AG04450 (cell line): Measurements from ENCODE around the gene COL10A1. TPM values are rescaled to one million over a fixed set of nuclear protein-coding genes. Genes with fewer than 3 reads are reported as not detected.
"Not testable (repeated sequence)": the region's sequence is repeated elsewhere in the genome, so short reads cannot be mapped to it uniquely, and the experiment has no call there.

Source experiments
- CTCF ChIA-PET: fragments of 300-600, 350-600 bp; formaldehyde crosslinking; extraction: SDS; loops from one replicate; lab custom pipeline; 2022; ENCODE audit warnings: antibody characterized with exemption, inconsistent platforms; lab: Charles Lee
- POLR2A ChIA-PET: fragments of 350-600 bp; formaldehyde crosslinking; extraction: SDS; loops from one replicate; lab custom pipeline; 2021; ENCODE audit warnings: antibody characterized with exemption, inconsistent platforms; lab: Yijun Ruan, JAX
- DNase-seq: peaks from one replicate; pipeline ENCODE4 v3.0.0-alpha.2; 2011; ENCODE audit warnings: low read depth, low spot score
- H3K27ac ChIP-seq: one replicate; pipeline ENCODE4 v1.5.1; 2012; ENCODE audit warnings: low read depth, low read length, control low read depth
- H3K27me3 ChIP-seq: one replicate; pipeline ENCODE4 v1.6.0; 2012; ENCODE audit warnings: low read length; ENCODE audit not compliant: control insufficient read depth, insufficient read depth
- H3K4me3 ChIP-seq: 2 replicates; pipeline ENCODE4 v1.5.1; 2011; ENCODE audit warnings: mild to moderate bottlenecking, low read depth, low read length, control low read depth
- H3K9me3 ChIP-seq: 2 replicates; pipeline ENCODE4 v1.5.1; 2012; ENCODE audit warnings: low read length; ENCODE audit not compliant: control insufficient read depth, insufficient read depth
- polyA plus RNA-seq: library from polyadenylated mRNA; depleted of rRNA; stranded (reverse); fragments of >200 nt; gene quantifications from 2 replicates; pipeline ENCODE4 v1.2.3, GENCODE V29; 2011
- TF ChIP-seq, protein P1 (sequence below): IDR thresholded peaks from 2 replicates; pipeline ENCODE4 v1.5.1; 2011; ENCODE audit warnings: low read depth, low read length, control low read depth, inconsistent platforms

The COL10A1 gene
- polyA plus RNA-seq, 1 experiment = 0.10 TPM

DNA sequence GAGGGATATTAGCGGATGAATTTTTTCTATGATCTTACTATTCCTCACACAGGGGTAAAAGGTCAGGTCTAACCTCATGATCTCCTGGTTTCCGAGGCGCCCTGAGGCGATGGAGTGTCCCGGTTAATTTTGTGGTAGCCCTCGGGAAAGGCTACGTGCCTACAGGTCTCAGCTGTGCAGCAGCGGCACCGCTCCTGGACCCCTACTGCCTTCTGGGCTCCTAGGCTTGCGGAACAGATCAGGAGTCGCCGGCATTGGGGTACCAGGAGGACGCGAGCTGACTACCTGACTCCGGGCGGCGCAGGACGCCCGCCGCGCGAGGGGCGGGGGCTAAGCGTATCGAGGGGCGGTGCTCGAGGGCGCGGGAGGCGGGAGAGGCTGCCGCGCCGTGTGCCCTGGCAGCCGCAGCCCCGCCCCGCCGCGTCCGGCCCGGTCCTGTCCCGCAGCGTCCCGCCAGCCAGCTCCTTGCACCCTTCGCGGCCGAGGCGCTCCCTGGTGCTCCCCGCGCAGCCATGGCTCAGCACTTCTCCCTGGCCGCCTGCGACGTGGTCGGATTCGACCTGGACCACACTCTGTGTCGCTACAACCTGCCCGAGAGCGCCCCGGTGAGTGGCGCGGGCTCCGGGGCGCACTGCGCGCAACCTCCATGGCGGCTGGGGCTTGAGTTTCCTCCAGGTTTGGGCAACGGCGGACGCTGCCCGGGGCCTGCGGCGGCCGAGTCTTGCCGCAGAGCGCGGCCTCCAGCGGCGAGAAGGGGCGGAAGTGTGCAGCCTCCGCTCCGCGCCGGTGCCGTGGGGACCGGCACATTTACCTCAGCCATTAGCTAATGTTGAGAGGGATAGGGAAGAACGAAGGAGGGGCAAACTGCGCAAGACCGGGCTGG is 25.3 kb downstream of the COL10A1 start, which contains the start of gene NT5DC1:
Gene NT5DC1 (plus strand): TSS at position 435 of the 883 bp plus-strand sequence. CDS start 78 bp downstream, at position 513.
- Histone ChIP-seq H3K27me3 (no peaks in the 10 kb centered on the region), H3K27ac (peak within 1 kb of the TSS; percentile 65), H3K4me3 (peak within 1 kb of the TSS; percentile 89), H3K9me3 (peaks cover 6% of the 10 kb centered on the region)
- TF ChIP-seq, protein P1, sequence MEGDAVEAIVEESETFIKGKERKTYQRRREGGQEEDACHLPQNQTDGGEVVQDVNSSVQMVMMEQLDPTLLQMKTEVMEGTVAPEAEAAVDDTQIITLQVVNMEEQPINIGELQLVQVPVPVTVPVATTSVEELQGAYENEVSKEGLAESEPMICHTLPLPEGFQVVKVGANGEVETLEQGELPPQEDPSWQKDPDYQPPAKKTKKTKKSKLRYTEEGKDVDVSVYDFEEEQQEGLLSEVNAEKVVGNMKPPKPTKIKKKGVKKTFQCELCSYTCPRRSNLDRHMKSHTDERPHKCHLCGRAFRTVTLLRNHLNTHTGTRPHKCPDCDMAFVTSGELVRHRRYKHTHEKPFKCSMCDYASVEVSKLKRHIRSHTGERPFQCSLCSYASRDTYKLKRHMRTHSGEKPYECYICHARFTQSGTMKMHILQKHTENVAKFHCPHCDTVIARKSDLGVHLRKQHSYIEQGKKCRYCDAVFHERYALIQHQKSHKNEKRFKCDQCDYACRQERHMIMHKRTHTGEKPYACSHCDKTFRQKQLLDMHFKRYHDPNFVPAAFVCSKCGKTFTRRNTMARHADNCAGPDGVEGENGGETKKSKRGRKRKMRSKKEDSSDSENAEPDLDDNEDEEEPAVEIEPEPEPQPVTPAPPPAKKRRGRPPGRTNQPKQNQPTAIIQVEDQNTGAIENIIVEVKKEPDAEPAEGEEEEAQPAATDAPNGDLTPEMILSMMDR = peak; percentile 31
- ChIA-PET POLR2A (interaction anchor here (0.6 to 1.7 kb wide), 2 partner anchors 38 to 88 kb away, joined by 3 to 8 read pairs; no protein-coding TSS in a partner anchor), CTCF (interaction anchor here (0.6 to 3.6 kb wide), 9 partner anchors 9 to 204 kb away, joined by 3 to 34 read pairs (median 6); partner anchors contain the start of gene FRK)
- no peak for DNase-seq

DNA sequence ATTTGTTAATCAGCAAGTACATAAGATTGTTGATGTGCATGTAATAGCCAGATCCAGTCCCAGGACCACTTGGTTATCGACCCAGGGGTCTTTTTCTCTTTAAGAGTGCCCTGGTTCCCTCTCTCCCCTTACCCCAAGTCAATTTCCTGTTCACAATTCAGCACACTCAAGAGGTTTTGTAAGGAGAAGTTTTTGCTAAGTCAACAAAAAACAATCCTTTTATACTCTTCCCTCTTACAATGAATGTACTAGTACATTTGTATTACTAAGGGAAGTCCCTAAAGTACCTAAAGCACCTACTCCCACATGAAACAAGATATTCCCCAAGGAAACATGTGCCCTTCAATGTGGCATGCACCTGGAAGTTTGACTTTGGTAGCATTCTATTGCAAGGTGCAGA is 26.9 kb downstream of the COL10A1 start:
- DNase-seq = no peak
- TF ChIP-seq, protein P1 = no peak
- Histone ChIP-seq H3K9me3 (peaks cover 7% of the 10 kb centered on the region), H3K4me3 (no peak overlapping the region), H3K27me3 (no peaks in the 10 kb centered on the region), H3K27ac (no peak overlapping the region)
- POLR2A ChIA-PET = no interaction called here
- CTCF ChIA-PET = interaction anchor here (1.5 to 5.0 kb wide), 2 partner anchors 39 to 89 kb away, joined by 3 to 160 read pairs; partner anchors contain the start of gene FRK

DNA sequence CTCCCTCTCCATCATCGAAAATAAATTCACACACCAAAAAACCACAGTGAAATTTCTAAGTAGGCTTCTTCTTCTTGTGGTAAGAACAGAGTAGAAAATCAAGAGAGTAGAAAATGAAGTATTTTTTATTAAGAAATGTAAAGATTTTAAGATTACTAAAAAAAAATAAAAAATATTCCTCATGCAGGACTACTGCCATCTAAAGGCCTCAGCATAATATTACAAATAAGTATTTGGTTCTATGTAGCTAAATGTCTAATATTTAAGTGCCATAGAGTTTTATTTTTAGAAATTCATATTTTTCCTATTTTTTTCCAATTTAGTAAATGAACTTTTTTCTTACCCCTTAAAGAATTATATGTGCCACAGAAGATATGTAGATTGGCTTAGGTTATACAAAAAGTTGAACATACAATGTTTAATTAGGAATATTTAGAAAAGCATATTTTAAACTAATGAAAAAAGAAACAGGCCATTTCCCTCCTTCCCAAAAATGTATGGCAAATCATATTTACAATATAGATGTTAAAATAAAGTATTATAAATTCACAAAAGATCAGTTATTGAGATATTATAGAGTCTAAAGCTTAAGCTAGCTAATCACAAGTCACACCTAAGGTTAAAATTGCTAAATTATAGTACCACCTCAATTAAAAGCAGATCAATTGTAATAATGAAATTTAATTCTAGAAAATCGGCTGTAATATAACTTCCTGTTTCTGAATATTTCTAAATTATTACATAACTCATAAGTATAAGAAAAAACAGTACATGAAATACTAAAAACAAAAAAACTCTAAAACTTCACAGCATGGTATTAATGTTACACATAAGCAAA is 28.7 kb downstream of the COL10A1 start:
- Histone ChIP-seq H3K27ac (no peak overlapping the region), H3K27me3 (no peaks in the 10 kb centered on the region), H3K4me3 (no peak overlapping the region), H3K9me3 (peaks cover 7% of the 10 kb centered on the region)
- TF ChIP-seq, protein P1 = peak; percentile 66
- CTCF ChIA-PET = interaction anchor here (0.6 to 5.0 kb wide), 12 partner anchors 9 to 201 kb away, joined by 3 to 160 read pairs (median 6); partner anchors contain the start of gene FRK
- POLR2A ChIA-PET = interaction anchor here (1.2 kb wide), 1 partner anchor 89 kb away, joined by 3 read pairs; no protein-coding TSS in a partner anchor
- no peak for DNase-seq

DNA sequence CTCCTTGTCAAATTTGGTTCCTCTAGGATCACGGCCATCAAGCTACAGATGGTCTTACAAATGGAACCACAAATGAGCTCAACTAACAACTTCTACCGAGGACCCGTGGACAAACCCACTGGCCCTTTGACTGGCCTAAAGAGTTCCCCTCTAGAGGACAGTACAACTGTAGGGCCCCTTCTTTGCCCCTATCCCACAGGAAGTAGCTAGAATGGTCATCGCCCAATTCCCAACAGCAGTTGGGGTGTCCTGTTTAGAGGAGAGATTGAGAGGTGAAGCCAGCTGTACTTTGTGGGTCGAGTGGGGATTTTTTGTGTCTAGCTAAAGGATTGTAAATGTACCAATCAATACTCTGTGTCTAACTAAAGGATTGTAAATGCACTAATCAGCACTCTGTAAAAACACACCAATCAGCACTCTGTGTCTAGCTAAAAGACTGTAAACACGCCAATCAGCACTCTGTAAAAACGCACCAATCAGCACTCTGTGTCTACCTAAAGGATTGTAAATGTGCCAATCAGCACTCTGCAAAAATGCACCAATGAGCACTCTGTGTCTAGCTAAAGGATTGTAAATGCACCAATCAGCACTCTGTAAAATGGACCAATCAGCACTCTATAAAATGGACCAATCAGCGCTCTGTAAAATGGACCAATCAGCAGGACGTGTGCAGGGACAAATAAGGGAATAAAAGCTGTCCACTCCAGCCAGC is 29.7 kb downstream of the COL10A1 start:
- not testable (repeated sequence) for H3K9me3 ChIP-seq, H3K27ac ChIP-seq, DNase-seq, H3K4me3 ChIP-seq, H3K27me3 ChIP-seq
- POLR2A ChIA-PET = interaction anchor here (1.2 kb wide), 1 partner anchor 88 kb away, joined by 3 read pairs; no protein-coding TSS in a partner anchor
- CTCF ChIA-PET = interaction anchor here (0.6 to 5.0 kb wide), 13 partner anchors 8 to 519 kb away, joined by 3 to 160 read pairs (median 6); partner anchors contain the start of gene FRK
